Measurements from ENCODE around the gene WNT7A.
"Not testable (repeated sequence)": the region's sequence is repeated elsewhere in the genome, so short reads cannot be mapped to it uniquely, and the experiment has no call there.

Gene WNT7A

GRCh38 chr3:13879946-13880810 lies at the start of gene WNT7A:
TSS of gene WNT7A (minus strand) at chr3:13880071. CDS start at chr3:13879816, 255 bp downstream.
- DNase-seq (ENCODE audit: low read depth) = peak; percentile 63

- not testable (repeated sequence) for DNase-seq (ENCODE audit: low read depth)
These were observed 48.9 kb upstream of the WNT7A start for GRCh38 chr3:13928741-13929140.

- DNase-seq (ENCODE audit: low read depth) = no peak
These were observed 47.4 kb upstream of the WNT7A start for GRCh38 chr3:13927295-13927694.

DNA sequence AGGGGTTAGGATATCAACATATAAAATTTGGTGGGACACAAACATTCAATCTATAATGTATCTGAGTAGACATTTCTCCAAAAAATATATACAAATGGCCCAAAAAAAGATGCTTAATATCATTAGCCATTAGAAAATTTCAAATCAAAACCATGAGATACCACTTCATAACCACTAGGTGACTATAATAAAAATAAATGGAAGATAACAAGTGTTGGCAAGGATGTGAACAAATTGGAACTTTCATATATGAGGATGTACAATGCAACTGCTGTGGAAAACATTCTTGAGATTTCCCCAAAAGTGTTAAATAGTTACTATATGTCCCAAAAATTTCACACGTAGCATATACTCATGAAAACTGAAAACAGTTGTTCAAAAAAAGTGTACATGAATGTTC lies 36.5 kb upstream of the WNT7A start:
- no peak for DNase-seq (ENCODE audit: low read depth)

DNA sequence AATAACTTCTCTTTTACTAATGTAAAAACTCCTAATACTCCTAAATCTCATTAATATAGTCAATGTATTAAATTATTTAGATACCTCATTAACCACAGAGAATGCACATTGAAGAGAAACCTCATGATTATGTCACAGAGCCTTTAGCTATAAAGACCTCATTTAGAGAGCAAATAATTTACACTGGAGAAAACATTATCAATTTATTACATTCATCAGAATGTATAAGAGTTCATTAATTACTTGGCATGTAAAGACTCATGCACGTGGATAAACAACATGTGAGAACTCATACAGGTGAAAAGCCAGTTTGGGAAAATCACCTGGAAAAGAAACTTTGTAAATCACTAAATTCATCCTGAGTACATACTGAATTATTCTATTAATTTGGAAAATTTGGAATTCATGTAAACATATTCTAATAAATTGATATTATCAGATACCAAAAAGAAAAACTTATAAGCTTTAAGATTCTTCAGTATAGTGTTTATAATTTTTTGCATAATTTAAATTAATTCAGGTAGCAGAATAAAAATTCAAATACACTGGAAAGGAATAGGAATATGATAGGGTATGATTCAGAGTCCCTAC lies 22.9 kb upstream of the WNT7A start:
- no peak for DNase-seq (ENCODE audit: low read depth)

DNA sequence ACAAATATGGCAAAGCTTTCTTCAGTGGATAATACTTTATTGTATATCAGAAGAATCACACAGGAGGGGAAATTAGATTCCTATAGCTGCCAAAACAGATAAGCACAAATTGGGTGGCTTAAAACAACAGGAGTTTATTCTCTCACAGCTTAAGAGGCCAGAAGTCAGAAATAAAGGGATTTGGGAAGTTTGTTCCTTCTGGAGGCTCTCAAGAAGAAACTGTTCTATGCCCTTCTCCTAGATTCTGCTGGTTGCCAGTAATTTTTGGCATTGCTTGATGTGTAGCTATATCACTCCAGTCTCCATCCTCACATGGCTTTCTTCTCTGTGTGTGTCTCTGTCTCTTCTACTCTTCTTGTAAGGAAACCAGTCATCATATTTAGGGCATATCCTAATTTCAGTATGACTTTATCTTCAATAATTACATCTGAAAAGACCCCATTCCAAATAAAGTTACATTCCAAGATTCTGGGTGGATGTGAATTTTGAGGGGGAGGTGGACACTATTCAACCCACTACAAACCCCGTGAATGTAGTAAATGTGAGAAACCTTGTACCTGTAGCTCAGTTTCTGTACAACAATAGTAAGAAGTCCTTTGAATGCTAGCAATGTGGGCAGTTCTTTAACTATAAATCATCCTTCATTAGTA lies 22.2 kb upstream of the WNT7A start:
- DNase-seq (ENCODE audit: low read depth) = no peak

DNA sequence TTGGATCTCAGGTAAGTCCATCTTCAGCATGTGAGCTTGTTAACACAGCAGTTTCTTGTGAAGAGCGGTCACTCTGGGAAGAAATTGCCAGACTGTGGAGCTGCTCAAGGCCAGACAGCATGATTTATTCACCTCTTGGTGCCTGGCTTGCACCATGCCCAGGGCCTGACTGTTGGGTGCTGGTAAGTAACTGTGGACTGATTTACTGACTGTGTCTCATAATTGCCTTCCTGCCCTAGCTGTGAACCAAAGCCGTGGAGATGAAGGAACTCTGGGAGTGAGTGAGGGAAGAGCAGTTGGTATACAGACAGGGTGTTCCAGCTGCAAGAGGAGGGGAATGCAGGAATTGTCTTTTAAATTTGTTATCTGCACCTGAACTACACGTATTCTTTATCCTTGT lies 18.5 kb upstream of the WNT7A start:
- no peak for DNase-seq (ENCODE audit: low read depth)

DNA sequence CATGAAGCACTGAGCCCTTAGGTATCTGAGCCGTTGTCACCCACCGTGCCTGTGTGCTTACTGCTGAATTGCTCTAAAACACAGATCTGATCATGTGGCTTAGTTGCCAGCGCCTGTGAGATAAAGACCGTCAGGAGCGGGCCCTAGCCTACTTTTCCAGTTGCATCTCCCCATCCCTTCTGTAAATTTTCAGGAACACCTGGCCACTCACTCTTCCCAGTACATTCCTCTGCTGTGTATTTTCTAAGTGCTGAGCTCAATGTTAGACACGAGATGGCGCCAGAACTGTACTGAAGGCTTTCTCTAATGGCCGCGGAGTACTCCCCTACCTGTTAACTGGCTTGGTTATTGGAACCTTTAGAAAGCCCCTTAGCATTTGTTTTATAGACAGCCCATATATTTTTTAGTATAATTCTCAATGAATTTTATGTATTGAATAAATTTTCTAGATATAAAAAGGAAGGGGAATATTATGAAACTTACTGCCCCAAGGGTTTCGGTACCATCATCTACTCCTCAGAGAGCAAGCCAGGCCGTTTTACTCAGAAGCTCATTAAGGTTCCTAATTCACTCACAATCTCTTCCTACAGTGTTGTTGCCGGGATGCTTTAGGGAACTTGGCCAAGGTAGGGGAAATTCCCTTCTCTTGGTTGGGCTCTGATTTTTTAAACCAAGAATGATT lies 16.7 kb upstream of the WNT7A start:
- DNase-seq (ENCODE audit: low read depth) = peak; percentile 20

- peak; percentile 90 for DNase-seq (ENCODE audit: low read depth)
These were observed 15.6 kb upstream of the WNT7A start for GRCh38 chr3:13895155-13896105.

GRCh38 chr3:13894807-13895154 lies 14.9 kb upstream of the WNT7A start:
- DNase-seq (ENCODE audit: low read depth) = no peak

- no peak for DNase-seq (ENCODE audit: low read depth)
These were observed 14.4 kb upstream of the WNT7A start for GRCh38 chr3:13894096-13894806.

DNA sequence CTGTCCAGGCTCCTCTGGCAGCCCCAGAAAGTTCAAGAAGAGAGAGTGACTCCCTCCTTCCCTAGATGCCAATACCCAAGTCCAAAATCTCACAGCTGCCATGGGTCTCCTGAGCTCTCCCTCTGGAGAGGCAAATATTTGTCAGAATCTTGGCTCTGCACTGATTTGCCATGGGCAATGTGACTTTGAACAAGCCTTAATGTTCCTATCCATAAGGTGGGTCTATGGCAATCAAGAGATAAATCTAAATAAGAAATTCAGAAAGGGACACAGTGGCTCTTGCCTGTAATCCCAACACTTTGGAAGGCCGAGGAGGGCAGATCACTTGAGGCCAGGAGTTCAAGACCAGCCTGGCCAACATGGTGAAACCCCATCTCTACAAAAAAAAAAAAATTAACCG lies 12.4 kb upstream of the WNT7A start:
- DNase-seq (ENCODE audit: low read depth) = no peak

DNA sequence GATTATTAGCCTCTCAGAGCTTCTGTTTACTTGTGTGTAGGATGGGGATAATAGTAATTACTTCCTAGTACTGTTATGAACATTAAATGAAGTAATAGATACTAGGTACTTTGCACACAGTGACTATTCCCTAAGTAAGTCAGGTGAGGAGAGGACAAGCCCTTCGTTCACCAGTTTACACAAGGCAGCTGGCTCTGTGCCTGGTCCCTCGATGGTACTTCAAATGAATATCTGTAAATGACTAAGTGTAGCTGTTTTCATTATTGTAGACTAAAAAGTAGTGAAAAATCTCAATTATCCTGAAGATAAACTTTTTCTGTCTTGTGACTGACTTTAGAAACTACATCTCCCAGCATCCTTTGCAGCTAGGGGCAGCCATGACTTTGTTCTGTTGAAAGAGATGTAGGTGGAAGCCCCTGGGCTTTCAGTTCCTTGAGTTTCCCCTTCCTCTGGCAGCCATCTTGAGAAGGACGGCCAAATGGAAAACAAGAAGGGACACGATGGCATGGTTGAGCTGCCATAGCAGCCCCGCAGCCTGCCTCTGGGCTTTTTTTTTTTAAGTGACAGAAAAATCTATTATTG lies 11.7 kb upstream of the WNT7A start:
- DNase-seq (ENCODE audit: low read depth) = no peak

- DNase-seq (ENCODE audit: low read depth) = no peak
These were observed 11.1 kb upstream of the WNT7A start for GRCh38 chr3:13891017-13891392.

- DNase-seq (ENCODE audit: low read depth) = peak; percentile 54
These were observed 10.6 kb upstream of the WNT7A start for GRCh38 chr3:13890377-13891016.

GRCh38 chr3:13888576-13888975 lies 8.7 kb upstream of the WNT7A start:
- no peak for DNase-seq (ENCODE audit: low read depth)

- DNase-seq (ENCODE audit: low read depth) = no peak
These were observed 7.8 kb upstream of the WNT7A start for GRCh38 chr3:13887495-13888300.

GRCh38 chr3:13886593-13887129 lies 6.8 kb upstream of the WNT7A start:
- DNase-seq (ENCODE audit: low read depth) = no peak

- DNase-seq (ENCODE audit: low read depth) = no peak
These were observed 5.8 kb upstream of the WNT7A start for GRCh38 chr3:13885704-13886010.

Data from activated T-helper 1 cell treated with Interleukin-2 at 50 U/mL for 16 hours (primary cell).